Dedifferentiated amniotic fluid mesenchymal stem cell (primary cell): ENCODE results near the gene TMEM229B.

Source experiments
- DNase-seq: peaks from one replicate; pipeline ENCODE4 v3.0.0-alpha.2; 2016; ENCODE audit errors: extremely low spot score

The TMEM229B gene

DNA sequence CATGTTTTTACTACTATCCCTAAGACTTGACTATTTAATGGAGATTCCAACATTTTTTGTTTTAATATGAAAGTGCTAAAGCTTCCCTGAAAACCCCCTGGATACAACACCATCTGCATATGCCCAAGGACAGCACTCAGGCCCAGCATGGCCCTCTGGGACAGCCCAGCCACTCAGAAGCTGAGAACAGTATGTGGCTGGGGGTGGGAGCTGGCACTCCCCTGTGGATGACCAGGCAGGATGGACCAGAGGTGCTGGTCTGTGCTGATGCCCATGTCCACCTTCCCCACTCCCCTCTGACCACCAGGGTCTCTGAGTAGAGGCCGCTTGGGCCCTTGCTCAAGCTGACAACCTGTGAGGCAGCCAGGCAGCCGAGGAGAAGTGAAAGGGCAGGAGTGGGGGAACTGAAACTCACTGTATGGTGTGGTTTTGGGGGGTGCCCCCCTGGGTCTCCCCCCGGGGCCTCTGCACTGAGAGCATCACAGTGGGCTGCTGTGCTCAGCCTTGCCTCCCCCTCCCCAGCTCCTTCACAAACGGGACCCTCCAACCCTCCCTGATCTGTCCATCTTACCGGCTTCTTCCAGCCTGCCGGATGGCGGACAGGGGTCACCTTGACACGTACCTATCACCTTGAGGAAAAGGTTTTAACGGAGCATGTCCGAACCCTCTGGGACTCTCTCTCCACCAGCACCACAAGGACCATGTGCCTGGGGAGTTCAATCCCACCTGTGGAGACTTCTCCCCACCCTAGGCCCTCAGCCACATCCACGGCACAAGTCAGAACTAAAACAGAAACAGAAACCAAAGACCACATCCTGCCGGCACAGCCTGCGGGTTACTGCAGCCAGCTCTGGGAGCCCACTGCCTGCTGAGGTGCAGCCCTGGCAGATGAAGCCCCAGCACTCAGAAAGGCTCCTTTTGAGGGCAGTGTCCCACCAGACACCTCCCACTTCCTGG, at the start of gene TMEM229B:
Gene TMEM229B (minus strand): TSS at position 785 of the 957 bp plus-strand sequence. CDS start 14,798 bp downstream, outside the sequence.
- DNase-seq = no peak

DNA sequence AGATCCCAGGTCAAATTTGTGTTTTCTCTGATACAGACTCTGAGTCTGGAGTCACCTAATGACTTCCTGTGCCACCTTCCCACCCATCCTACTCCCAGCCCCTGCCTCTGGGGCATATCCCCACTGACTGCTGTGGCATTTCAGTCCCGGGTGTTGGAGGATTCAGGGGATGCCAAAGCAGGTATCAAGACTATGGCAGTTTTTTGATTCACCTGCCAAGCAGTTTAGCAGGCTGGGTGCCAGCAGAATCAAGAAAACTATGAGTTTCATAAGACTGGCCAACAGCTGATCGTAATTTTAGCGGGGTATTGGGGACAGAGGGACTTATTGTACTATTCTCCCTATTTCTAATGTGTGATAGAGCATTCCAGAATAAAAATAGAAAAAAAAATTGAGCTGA, 49.2 kb upstream of the TMEM229B start:
- DNase-seq = no peak

DNA sequence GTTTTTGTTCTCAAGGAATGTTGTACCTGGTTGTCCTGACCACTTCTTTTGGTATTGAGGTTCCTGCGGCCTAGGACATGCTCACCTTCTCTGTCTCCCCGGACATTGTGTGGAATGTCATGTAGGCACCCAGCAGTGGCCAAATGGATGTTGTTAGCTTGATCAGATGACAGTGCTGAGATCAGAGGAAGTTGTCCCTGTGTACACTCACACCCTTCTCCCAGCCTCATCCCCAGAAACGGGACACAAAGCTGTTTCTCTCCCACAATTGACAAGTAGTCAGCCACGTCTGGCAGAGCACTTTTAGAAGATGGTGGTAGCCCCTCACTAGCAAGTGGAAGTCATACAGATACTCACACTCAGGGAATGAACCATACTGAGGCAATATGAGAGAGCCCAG, 47.6 kb upstream of the TMEM229B start:
- no peak for DNase-seq

- no peak for DNase-seq
Measured at GRCh38 chr14:67533754-67534085, 45.2 kb upstream of the TMEM229B start.

DNA sequence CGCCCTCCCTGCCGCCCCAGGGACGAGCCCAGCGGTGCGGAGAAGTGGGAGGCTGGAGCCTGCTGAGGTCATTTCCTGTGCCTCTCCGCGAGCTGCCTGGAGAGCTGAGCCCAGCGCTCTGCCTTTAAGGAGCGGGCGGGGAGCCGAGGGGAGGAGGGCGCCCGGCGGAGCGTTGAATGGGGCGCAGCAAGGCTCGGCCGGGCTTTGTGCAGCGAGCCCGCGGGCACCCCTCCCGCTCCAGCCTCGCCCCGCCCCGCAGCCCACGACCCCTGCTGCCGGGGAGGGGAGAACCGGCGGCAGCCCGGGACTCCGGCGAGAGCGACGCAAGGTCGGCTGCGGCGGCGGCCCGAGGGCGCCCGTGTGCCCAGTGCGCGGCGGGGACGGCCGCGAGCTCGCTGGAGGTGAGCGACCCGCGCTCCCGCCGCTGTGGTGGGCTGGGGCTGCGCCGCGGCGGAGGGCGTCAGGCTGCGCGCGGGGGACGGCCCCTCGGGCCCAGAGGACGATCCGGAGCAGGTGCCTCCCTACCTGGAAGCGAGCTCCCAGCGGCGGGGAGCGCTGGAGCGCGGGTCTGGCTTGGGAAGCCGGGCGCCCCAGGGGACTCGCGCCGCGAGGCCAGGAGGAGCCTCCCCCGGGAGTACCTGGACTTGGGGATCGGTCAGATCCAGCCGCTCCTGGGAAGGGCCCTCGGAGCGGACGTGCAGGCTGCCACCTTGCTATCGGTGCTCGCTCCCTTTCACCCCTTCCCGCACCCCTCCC, 44.7 kb upstream of the TMEM229B start, which contains the start of gene PLEKHH1:
Gene PLEKHH1 (plus strand): TSS at position 293 of the 756 bp plus-strand sequence. CDS start 8,578 bp downstream, outside the sequence.
- DNase-seq = no peak

DNA sequence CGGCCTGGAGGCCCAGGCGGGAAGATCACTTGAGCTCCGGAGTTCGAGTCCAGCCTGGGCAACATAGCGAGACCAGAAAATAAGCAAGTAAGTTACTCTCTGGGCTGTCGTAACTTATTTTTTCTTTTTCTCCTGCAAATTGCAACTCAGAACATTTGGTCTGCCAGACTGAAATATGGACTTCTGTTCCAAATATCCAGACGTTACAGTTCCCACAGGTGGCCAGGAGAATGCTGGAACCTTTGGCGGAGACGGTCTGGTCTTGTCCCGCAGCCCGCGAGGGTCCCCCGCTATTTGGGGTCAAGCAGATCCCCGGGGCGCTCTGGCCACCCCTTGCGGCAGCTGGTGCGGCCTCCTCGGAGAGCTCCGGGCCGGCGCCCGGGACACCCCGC, 44.1 kb upstream of the TMEM229B start:
- no peak for DNase-seq

DNA sequence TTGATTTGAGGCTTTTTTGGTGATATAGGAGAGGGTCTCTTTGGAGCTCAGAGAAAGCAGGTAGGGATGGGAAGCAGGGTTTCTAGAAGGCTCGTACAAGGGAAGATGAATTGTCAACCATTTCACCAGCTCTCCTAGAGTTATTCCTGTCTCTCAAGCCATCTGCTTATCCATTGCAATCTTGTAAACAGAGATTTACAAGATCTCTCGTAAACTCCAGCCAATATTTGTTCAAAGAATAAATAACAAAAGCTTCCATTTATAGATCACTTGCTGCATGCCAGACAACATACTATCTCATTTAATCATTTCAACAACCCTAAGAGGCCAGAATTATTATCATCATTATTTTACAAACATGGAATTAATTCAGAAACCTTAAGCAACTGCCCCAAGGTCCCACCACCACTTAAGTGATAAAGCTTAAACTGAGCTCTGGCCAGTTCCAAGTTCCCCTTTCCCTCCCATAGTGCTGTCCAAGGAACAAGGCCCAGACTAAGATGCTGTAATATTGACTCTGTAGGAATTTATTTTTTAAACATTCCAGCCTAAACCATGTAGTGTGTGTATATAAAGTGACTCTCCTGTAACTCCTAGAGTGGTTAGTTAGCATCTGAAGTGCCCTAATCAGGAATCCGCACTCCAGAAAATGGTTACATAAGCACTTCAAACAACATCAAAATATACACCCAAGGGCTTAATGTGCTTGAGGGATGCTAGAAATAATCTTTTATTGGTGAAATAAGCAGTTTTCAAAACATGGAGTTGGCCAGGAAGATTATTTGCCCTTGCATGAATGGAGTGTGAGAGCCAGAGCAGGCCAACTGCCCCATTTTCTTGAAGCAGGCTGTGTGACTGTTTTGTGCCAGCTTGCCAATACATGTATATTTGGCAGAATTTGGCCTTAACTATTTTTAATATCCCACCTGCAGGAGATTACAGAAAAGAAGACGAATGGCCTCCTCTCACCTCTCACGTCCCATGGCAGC, 41.7 kb upstream of the TMEM229B start:
- no peak for DNase-seq

GRCh38 chr14:67528276-67528675, 39.8 kb upstream of the TMEM229B start:
- DNase-seq = no peak

DNA sequence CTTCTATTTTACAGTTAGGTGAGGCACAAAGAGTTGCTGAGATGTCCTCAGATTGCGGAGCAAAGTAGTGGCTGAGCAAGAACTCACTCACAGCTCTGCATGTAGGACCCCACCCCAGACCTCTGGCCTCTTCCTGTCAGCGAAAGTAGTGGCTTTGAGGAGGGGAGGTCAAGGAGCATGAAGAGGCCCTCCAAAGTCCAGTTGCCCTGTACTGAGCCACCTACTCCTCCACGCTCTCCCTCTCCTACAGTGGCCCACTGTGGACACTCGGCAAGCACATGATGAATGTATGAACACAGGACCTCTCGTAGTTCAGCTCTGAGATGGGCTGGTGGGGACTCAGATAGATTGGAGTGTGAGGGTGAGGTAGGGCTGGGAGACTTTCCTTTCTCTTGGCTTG, 39.2 kb upstream of the TMEM229B start:
- no peak for DNase-seq

DNA sequence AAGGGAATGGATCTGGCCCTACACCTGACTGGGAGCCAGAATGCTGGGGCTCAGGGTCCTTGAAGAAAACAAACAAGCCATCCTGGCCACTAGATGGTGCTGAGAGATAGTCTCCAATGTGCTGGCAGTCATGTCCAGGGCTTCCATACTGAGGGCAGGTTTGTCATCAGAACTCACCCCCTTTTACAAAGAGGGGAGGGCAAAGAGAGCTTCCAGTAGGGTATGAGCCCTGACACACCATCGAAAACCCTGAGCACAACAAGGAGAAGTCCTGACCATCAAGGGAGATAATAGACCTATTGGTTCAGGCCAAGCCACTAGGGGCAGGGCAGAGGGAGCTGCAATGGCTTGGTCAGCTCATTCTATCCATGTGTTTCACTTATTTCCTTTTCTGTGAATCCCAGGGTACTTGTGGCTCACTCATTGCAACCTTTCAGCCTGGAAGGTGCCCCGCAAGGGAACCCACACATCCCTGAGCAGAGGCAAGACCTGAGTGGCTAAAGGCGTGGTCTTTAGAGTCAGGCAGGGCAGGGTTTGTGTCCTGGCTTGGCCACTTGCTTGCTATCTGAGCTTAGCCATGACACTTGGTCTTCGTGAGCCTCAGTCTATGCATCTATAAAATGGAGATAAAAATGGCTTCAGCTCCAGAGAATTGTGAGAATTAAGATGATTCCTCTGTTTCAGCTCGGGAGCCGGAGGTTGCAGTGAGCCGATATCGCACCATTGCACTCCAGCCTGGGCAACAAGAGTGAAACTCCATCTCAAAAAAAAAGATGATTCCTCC, 38.3 kb upstream of the TMEM229B start:
- no peak for DNase-seq

GRCh38 chr14:67526181-67526580, 37.7 kb upstream of the TMEM229B start:
- DNase-seq = no peak

GRCh38 chr14:67525389-67525788, 36.9 kb upstream of the TMEM229B start:
- no peak for DNase-seq

GRCh38 chr14:67524634-67524963, 36.1 kb upstream of the TMEM229B start:
- DNase-seq = no peak

- DNase-seq = no peak
Measured at GRCh38 chr14:67523764-67524633, 35.5 kb upstream of the TMEM229B start.

DNA sequence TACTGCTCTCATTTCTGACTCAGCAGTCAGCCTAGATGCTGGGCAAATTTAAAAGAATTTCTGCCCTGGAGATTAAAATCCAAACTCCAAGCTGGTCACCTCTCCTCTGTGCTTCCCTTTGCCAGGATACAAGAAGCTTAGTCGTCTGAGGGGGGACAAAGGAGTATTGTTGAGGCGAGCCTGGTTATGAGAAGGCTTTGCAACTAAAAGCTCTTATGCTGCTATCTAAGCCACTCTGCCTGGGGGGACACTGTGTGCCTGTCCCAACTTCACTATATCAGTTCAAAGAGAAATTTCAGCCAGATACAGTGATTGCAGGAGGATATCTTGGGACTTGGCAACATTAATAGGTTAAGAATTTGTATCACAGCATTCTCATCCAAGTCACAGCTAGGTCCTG, 33.7 kb upstream of the TMEM229B start:
- DNase-seq = no peak

- DNase-seq = no peak
Measured at GRCh38 chr14:67520482-67520881, 32.0 kb upstream of the TMEM229B start.

DNA sequence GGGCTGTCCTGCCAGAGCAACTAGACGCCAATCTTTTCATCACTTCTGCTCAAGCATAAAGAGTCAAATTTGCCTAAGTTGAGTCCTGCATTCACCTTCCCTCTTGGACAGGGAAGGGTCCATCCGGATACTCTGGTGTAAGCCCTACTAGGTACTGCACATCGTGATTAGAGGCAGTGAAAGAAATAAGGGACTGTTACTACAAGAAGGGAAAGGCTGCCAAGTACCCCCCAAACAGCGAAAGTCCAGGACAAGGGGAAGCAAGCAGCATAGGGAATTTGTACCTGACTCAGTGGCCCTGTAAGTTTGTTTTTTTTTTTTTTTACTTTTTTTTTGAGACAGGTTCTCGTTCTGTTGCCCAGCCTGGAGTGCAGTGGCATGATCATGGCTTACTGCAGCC, 30.9 kb upstream of the TMEM229B start:
- DNase-seq = no peak

- no peak for DNase-seq
Measured at GRCh38 chr14:67517083-67517482, 28.6 kb upstream of the TMEM229B start.

GRCh38 chr14:67516676-67517075, 28.2 kb upstream of the TMEM229B start:
- DNase-seq = no peak
